IMR-90 (cell line): ENCODE data around the gene SDK1. TPM values are rescaled to one million over a fixed set of nuclear protein-coding genes. Genes with fewer than 3 reads are reported as not detected.

Experiments
- ATAC-seq: fragments of 200-7000 bp; cut with Tn5 transposase; 2 replicates; pipeline ENCODE4 v1.9.1; 2020; ENCODE audit warnings: low read depth, mild to moderate bottlenecking, moderate library complexity
- BruUV-seq: library from RNA; stranded (reverse); fragments of 400-500 nt; replicated peaks from 2 replicates; lab custom pipeline; 2021; lab: Mats Ljungman, UMichigan
- CTCF ChIA-PET: fragments of 300-600 bp; formaldehyde crosslinking; extraction: SDS; loops from one replicate; lab custom pipeline; 2021; ENCODE audit warnings: antibody characterized with exemption; lab: Yijun Ruan, JAX
- POLR2A ChIA-PET: fragments of 300-600 bp; sonication (Branson Sonifier 250); formaldehyde crosslinking; loops from one replicate; lab custom pipeline; 2022; ENCODE audit warnings: antibody characterized with exemption; ENCODE audit not compliant: unreplicated experiment; lab: Charles Lee
- DNase-seq: peaks from one replicate; pipeline ENCODE4 v3.0.0; 2013
- H2AFZ ChIP-seq: replicated peaks from 2 replicates; pipeline ENCODE3; 2013; ENCODE audit warnings: low read length, mild to moderate bottlenecking; ENCODE audit not compliant: poor library complexity
- H2AK5ac ChIP-seq: 2 replicates; pipeline ENCODE4 v1.6.1; 2013; ENCODE audit warnings: low read depth, low read length, inconsistent platforms
- H2AK9ac ChIP-seq: replicated peaks from 2 replicates; pipeline ENCODE3; 2013; ENCODE audit warnings: mild to moderate bottlenecking, low read depth, low read length, moderate library complexity; ENCODE audit not compliant: poor library complexity
- H2BK120ac ChIP-seq: 2 replicates; pipeline ENCODE4 v1.6.1; 2013; ENCODE audit warnings: low read depth, low read length, inconsistent platforms
- H2BK15ac ChIP-seq: 3 replicates; pipeline ENCODE4 v1.6.1; 2013; ENCODE audit warnings: low read depth, low read length, inconsistent platforms
- H2BK20ac ChIP-seq: 2 replicates; pipeline ENCODE4 v1.6.1; 2013; ENCODE audit warnings: low read depth, mild to moderate bottlenecking, inconsistent platforms, low read length, moderate library complexity
- H2BK5ac ChIP-seq: 2 replicates; pipeline ENCODE4 v1.6.1; 2013; ENCODE audit warnings: mild to moderate bottlenecking, low read depth, low read length, inconsistent platforms; ENCODE audit not compliant: poor library complexity, severe bottlenecking
- H3K14ac ChIP-seq: replicated peaks from 2 replicates; pipeline ENCODE4 v1.6.1; 2013; ENCODE audit warnings: low read depth, low read length, inconsistent platforms
- H3K18ac ChIP-seq: 2 replicates; pipeline ENCODE4 v1.6.1; 2013; ENCODE audit warnings: low read depth, low read length, control low read depth
- H3K23ac ChIP-seq: 2 replicates; pipeline ENCODE4 v1.6.1; 2013; ENCODE audit warnings: low read depth, low read length, inconsistent platforms
- H3K27ac ChIP-seq: 2 replicates; pipeline ENCODE4 v1.5.1; 2013; ENCODE audit warnings: mild to moderate bottlenecking, control low read depth, low read length; ENCODE audit not compliant: insufficient read depth
- H3K27me3 ChIP-seq: 2 replicates; pipeline ENCODE4 v1.6.1; 2013; ENCODE audit warnings: low read length; ENCODE audit not compliant: control insufficient read depth, insufficient read depth
- H3K36me3 ChIP-seq: 2 replicates; pipeline ENCODE4 v1.6.1; 2013; ENCODE audit warnings: low read length, mixed read lengths; ENCODE audit not compliant: control insufficient read depth, insufficient read depth
- H3K4ac ChIP-seq: 2 replicates; pipeline ENCODE4 v1.6.1; 2013; ENCODE audit warnings: low read depth, low read length, inconsistent platforms
- H3K4me1 ChIP-seq: 2 replicates; pipeline ENCODE4 v1.6.1; 2013; ENCODE audit warnings: low read length, mixed read lengths; ENCODE audit not compliant: control insufficient read depth, insufficient read depth
- H3K4me2 ChIP-seq: 2 replicates; pipeline ENCODE4 v1.6.1; 2013; ENCODE audit warnings: low read depth, mild to moderate bottlenecking, control low read depth, low read length, moderate library complexity
- H3K4me3 ChIP-seq: 2 replicates; pipeline ENCODE4 v1.5.1; 2013; ENCODE audit warnings: low read depth, mild to moderate bottlenecking, control low read depth, low read length, moderate library complexity; ENCODE audit not compliant: insufficient read depth
- H3K56ac ChIP-seq: 2 replicates; pipeline ENCODE4 v1.6.1; 2013; ENCODE audit warnings: low read length, inconsistent platforms; ENCODE audit not compliant: insufficient read depth; ENCODE audit errors: extremely low read depth
- H3K79me1 ChIP-seq, 2 experiments: 2 replicates each; pipeline ENCODE4 v1.6.1; 2013; ENCODE audit warnings: low read length in 2 of 2, inconsistent platforms in 1 of 2, low read depth in 1 of 2
- H3K9ac ChIP-seq: 2 replicates; pipeline ENCODE4 v1.6.1; 2013; ENCODE audit warnings: low read depth, low read length, control low read depth
- H3K9me1 ChIP-seq: 2 replicates; pipeline ENCODE4 v1.6.1; 2013; ENCODE audit warnings: low read length, inconsistent platforms; ENCODE audit not compliant: insufficient read depth
- H3K9me3 ChIP-seq: 2 replicates; pipeline ENCODE4 v1.6.1; 2013; ENCODE audit warnings: low read length; ENCODE audit not compliant: control insufficient read depth, insufficient read depth
- H4K20me1 ChIP-seq: 2 replicates; pipeline ENCODE4 v1.6.1; 2013; ENCODE audit warnings: low read length, inconsistent platforms; ENCODE audit not compliant: insufficient read depth
- H4K5ac ChIP-seq: 2 replicates; pipeline ENCODE4 v1.6.1; 2013; ENCODE audit warnings: mild to moderate bottlenecking, low read depth, low read length, control low read depth
- H4K8ac ChIP-seq, 2 experiments: 2 replicates each; pipeline ENCODE4 v1.6.1; 2013; ENCODE audit warnings: low read depth in 2 of 2, low read length in 2 of 2, control low read depth in 1 of 2, inconsistent platforms in 1 of 2
- H4K91ac ChIP-seq: 2 replicates; pipeline ENCODE4 v1.6.1; 2013; ENCODE audit warnings: low read depth, low read length, inconsistent platforms; ENCODE audit not compliant: insufficient read depth
- CHD1 ChIP-seq: IDR thresholded peaks from 2 replicates; pipeline ENCODE4 v1.6.1; 2012; ENCODE audit warnings: low read depth, low read length, improper control_type of control experiment
- ELK1 ChIP-seq: fragments of 150-350 bp; IDR thresholded peaks from 2 replicates; pipeline ENCODE4 v1.6.1; 2016; ENCODE audit warnings: low read depth, mild to moderate bottlenecking, low read length, moderate library complexity, borderline replicate concordance
- MAFK ChIP-seq: IDR thresholded peaks from 2 replicates; pipeline ENCODE4 v1.6.1; 2012; ENCODE audit warnings: low read depth, low read length, improper control_type of control experiment
- MAZ ChIP-seq: IDR thresholded peaks from 2 replicates; pipeline ENCODE4 v1.6.1; 2012; ENCODE audit warnings: low read depth, mild to moderate bottlenecking, low read length, improper control_type of control experiment, moderate library complexity, borderline replicate concordance
- NFE2L2 ChIP-seq: fragments of 150-350 bp; IDR thresholded peaks from 2 replicates; pipeline ENCODE4 v1.6.1; 2016; ENCODE audit warnings: low read depth, mild to moderate bottlenecking, low read length
- RAD21 ChIP-seq: IDR thresholded peaks from 2 replicates; pipeline ENCODE4 v1.6.1; 2012; ENCODE audit warnings: low read length, improper control_type of control experiment
- WGBS, 2 experiments: methylation state at CpG; one replicate each; pipeline versions ENCODE4 v1.1.5 to v1.1.7; 2013; ENCODE audit warnings: missing lambda C conversion rate in 2 of 2; ENCODE audit not compliant: insufficient read length in 1 of 2; ENCODE audit errors: extremely low coverage in 2 of 2; 5-methylcytosine and 5-hydroxymethylcytosine counted together
- dilution Hi-C: fragments of 300-500 bp; cut with HindIII; formaldehyde crosslinking; loops from one replicate; pipeline ENCODE4 v1.14.3; 2018; ENCODE audit warnings: low sequenced_read_pairs; ENCODE audit not compliant: unreplicated experiment
- in situ Hi-C: fragments of 300-500 bp; cut with MboI; formaldehyde crosslinking; loops from 3 replicates; pipeline ENCODE4 v1.14.3; 2019; ENCODE audit warnings: low sequenced_read_pairs, inconsistent platforms, mixed read lengths
- intact Hi-C: fragments of 100-400 bp; cut with micrococcal nuclease; formaldehyde crosslinking; loops from 2 replicates; pipeline ENCODE4 v1.10.0; 2022
- polyA plus RNA-seq, 3 experiments: library from polyadenylated mRNA; depleted of rRNA; stranded (reverse); fragments of >200 nt; gene quantifications; 2 replicates each; pipeline ENCODE4 v1.2.3, GENCODE V29; 2012; ENCODE audit warnings: low replicate concordance in 1 of 3
- total RNA-seq: library from RNA; depleted of rRNA; stranded (reverse); fragments of >200 nt; gene quantifications from 2 replicates; pipeline ENCODE4 v1.2.3, GENCODE V29; 2012

SDK1 gene
- total and polyA plus RNA-seq, 2 of the 4 experiments (the other 2 are of a cell fraction) = 1.5 to 1.6 TPM

DNA sequence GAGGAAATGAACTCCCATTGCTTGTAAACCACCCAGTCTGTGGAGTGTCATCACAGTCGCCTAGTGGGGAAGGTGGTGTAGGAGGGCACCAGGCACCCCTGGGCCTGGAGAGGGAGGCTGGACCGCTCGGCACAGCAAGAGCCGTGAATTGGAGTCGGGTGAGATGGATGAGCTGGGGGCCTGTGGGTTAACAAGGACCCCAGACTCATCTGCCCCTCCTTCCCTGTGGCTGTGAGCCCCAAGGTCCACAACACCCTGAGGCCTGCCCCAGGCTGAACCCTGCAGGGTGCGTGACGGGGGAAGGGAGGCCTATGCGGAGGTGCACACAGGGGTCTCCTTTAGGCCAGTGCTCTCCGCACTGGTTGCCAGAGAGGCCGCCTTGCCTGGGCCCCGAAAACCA, 799.6 kb downstream of the SDK1 start:
- H2BK15ac ChIP-seq = no peak overlapping the region
- ChIA-PET POLR2A (no interaction called here), CTCF (no interaction called here)
- no TSS peak for BruUV-seq
- dilution Hi-C loops (no loop called here), intact Hi-C loops (no loop called here), in situ Hi-C loops (no loop called here)
- no peak overlapping the region for H3K23ac ChIP-seq
- DNase-seq = no peak
- H3K36me3 ChIP-seq = no peaks in the 10 kb centered on the region
- no peaks in the 10 kb centered on the region for H3K4me1 ChIP-seq
- H3K14ac ChIP-seq = no peak overlapping the region
- no peaks in the 10 kb centered on the region for H3K79me1 ChIP-seq
- H2BK120ac ChIP-seq = no peak overlapping the region
- H3K9me1 ChIP-seq = no peaks in the 10 kb centered on the region
- TF ChIP-seq MAFK (no peak), NFE2L2 (no peak), CHD1 (no peak), MAZ (no peak), RAD21 (no peak), ELK1 (no peak)
- no peak overlapping the region for H4K5ac ChIP-seq
- H2BK5ac ChIP-seq = no peak overlapping the region
- no peak overlapping the region for H4K8ac ChIP-seq
- H3K4me3 ChIP-seq = no peak overlapping the region
- no peak overlapping the region for H3K56ac ChIP-seq
- H3K9me3 ChIP-seq = peaks cover 15% of the 10 kb centered on the region
- H4K91ac ChIP-seq = no peak overlapping the region
- no peak overlapping the region for H2AFZ ChIP-seq
- no peak overlapping the region for H3K4me2 ChIP-seq
- no peak overlapping the region for H3K4ac ChIP-seq
- no CpG with 5 or more reads among the region's 11 CpGs for WGBS, 2 experiments
- no peak overlapping the region for H3K9ac ChIP-seq
- H3K27ac ChIP-seq = no peak overlapping the region
- no peaks in the 10 kb centered on the region for H4K20me1 ChIP-seq
- no peak overlapping the region for H3K18ac ChIP-seq
- no peak overlapping the region for H2AK9ac ChIP-seq
- ATAC-seq = no peak
- no peak overlapping the region for H2AK5ac ChIP-seq
- no peaks in the 10 kb centered on the region for H3K27me3 ChIP-seq
- no peak overlapping the region for H2BK20ac ChIP-seq
